Measurements from ENCODE around the gene DMAC1.

The DMAC1 gene, protein sequence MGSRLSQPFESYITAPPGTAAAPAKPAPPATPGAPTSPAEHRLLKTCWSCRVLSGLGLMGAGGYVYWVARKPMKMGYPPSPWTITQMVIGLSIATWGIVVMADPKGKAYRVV

GRCh38 chr9:7799234-7799943 lies at the start of gene DMAC1:
TSS of gene DMAC1 (minus strand) at chr9:7799778. CDS start at chr9:7799734, 44 bp downstream.
- peak; percentile 17 for DNase-seq

GRCh38 chr9:7849362-7849761 lies 49.8 kb upstream of the DMAC1 start:
- no peak for DNase-seq

GRCh38 chr9:7848498-7848897 lies 48.9 kb upstream of the DMAC1 start:
- DNase-seq = no peak

GRCh38 chr9:7844242-7844641 lies 44.7 kb upstream of the DMAC1 start:
- no peak for DNase-seq

GRCh38 chr9:7841831-7842230 lies 42.3 kb upstream of the DMAC1 start:
- no peak for DNase-seq

- DNase-seq = no peak
These were observed 35.0 kb upstream of the DMAC1 start for GRCh38 chr9:7834531-7834930.

GRCh38 chr9:7828334-7828733 lies 28.8 kb upstream of the DMAC1 start:
- DNase-seq = no peak

GRCh38 chr9:7827792-7828191 lies 28.2 kb upstream of the DMAC1 start:
- no peak for DNase-seq

DNA sequence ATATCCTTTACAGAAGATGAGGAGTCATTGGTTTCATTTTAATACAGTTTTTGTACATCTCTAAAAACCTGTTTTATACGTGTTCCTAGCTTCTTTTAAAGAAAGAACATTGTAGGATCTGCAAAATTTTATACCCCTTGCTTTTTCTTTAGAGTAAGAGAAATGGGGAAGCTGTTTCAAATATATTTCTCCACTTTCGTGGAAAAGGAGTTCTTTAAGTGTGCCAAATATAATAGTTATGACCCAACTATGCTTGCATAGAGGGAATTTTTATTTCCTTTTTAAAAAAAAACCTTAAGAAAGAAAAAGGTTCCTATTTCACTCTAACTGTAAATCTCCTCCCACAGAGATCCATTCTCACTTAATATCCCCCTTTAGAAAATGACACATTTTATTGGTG lies 27.5 kb upstream of the DMAC1 start:
- no peak for DNase-seq

DNA sequence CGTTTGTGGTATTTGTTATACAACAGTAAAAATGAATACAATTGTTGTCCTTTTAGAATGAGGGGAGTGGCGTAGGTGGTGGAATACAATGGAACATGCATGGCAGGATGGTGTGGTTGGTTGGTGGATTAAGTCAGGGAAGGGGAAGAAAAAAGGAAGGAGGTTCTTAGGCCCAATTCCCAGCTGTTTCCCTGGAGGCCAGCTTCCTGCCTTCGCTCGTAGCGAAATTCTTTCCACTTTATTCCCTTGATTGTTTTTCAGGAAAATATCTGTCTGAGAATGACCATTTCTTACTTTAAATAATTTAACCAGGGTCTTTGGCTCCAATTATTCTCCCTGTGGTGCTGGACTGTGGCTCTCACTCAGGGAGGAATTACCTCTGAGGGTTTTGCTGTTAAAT lies 24.1 kb upstream of the DMAC1 start:
- DNase-seq = no peak

GRCh38 chr9:7819984-7820383 lies 20.4 kb upstream of the DMAC1 start:
- DNase-seq = no peak

DNA sequence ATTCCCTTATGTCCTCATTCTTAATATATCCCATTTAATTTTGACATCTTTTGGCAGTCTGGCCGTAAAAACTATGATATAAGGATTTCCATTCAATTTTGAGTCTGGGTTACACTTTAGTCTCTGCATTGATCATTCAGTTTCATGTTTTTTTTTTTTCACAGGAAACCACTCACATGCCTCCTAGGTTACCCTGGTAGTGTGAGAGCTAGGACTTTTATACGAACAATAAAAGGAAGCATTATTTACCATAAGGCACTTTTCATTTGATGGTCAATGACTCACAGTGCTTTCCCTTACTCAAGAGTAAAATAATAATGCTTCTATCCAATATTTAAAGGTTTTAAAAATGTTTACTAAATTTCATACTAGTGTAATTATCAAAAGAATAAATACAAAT lies 16.4 kb upstream of the DMAC1 start:
- no peak for DNase-seq

DNA sequence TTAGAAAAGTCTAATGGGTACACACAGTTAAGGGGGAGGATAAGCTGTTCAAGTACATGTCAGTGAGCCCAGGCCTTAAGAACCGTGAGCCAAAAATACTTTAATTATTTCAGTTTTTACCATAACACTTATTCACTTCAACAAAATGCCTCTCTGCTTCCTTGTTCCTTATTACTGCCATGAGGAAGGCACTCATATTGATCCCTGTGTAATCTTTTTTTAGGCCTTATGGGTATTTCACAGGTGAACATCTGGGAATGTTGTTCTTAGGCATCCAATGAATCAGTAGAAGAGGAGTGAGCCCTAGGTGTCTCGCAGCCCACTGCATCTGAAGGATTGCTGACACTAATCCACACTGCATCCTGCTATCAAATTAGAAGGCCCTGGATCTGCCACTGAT lies 13.5 kb upstream of the DMAC1 start:
- DNase-seq = no peak

GRCh38 chr9:7811677-7812076 lies 12.1 kb upstream of the DMAC1 start:
- DNase-seq = no peak

- DNase-seq = no peak
These were observed 3.1 kb upstream of the DMAC1 start for GRCh38 chr9:7802666-7803065.

DNA sequence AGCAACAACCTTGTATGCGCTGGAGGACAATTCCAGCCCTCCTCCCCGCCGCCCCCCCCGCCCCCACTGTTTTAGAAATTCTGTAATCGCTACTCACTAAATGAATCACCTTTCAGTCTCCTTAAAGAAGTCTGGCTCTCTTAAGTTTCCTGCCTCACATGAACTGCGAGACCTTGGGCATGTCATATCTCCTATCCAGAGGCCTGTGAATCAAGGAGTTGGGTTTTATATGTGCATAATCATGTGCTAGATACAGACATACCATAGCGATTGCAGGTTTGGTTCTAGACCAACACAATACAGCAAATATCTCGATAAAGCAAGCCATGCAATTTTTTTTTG lies 337 bp upstream of the DMAC1 start:
- DNase-seq = no peak

- DNase-seq = no peak
These were observed 5.4 kb downstream of the DMAC1 start for GRCh38 chr9:7794196-7794595.

GRCh38 chr9:7791394-7791793 lies 8.2 kb downstream of the DMAC1 start:
- DNase-seq = peak; percentile 12

- DNase-seq = no peak
These were observed 8.8 kb downstream of the DMAC1 start for GRCh38 chr9:7790819-7791182.

DNA sequence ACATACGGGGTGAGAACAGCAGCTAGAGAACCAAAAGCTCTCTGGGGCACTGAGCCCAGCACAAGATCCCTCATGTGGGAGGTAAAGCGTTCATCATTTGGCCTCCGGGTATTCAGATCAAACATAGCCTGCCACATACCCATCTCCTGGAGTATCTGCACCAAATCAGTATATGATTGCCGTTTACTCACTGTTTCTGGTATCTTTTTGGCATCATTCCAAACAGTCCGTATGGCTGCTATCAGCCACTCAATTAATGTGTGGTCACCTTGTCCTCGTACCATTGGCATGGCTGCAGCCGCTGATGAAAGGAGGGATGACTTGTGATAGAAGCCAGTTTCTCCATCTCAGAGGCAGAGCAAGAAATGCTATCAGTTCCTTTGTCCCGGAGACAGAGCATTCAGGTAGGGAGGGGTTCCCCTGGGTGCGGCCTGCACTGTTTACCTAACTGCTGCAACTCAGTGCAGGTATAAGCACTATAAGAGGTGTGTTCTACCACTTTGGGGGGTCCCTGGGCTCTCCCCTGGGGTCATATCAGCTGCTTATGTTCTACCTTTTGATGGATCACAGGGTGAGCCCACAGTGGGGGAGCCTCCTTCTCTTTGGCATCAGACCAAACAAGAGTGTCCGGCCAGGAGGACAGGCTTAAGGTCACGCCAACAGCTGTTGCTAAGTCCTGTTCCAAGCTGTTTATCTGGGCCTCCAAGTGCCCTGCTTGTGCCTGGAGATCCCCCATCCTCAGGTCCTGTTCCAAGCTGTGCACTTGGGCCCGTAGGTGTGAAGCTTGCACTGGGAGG lies 9.4 kb downstream of the DMAC1 start:
- no peak for DNase-seq

DNA sequence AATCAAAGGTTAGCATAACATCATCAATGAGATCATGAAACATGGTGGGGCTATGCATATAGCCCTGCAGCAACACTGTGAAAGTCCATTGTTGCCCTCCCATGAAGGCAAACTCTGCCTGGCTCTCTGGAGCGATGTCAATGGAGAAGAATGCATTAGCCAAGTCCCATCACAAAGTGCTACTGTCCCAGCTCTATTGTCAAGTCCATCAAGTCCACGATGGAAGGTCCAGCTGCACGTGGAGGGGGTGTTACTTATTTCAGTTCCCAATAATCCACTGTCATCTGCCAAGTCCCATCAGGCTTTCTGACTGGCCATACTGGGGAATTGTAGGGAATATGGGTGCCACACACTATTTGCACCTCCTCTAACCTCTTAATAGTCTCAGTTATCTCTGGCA lies 10.8 kb downstream of the DMAC1 start:
- DNase-seq = no peak

DNA sequence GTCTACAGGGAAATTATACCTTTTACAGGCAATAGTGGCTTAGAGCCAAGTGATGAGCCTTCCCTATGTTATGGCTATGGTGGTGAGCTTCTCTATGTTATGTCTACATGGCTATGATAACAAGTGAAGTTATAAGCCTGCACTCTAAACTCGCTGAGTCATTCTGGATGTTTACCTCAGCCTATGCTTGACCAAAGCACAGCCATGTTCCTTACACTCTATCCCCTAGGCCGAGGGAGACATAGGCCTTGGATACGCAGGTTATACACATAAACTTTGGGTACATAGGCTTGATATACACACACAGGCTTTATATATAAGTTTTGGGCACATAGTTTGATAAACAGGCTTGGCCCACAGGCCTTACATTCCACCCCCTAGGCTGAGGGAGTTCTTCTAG lies 13.8 kb downstream of the DMAC1 start:
- no peak for DNase-seq

- no peak for DNase-seq
These were observed 15.1 kb downstream of the DMAC1 start for GRCh38 chr9:7784472-7784871.

GRCh38 chr9:7783635-7784063 lies 15.9 kb downstream of the DMAC1 start:
- no peak for DNase-seq

All from NCI-H2029 treated with DMSO at 0.1 percent for 48 hours (cell line).